Hindlimb muscle (tissue), 1 donor: Measurements from ENCODE around the gene SMARCC1. TPM values are rescaled to one million over a fixed set of nuclear protein-coding genes. Genes with fewer than 3 reads are reported as not detected.
"Not testable (repeated sequence)": the region's sequence is repeated elsewhere in the genome, so short reads cannot be mapped to it uniquely, and the experiment has no call there.

ENCODE experiments used
- DNase-seq: peaks from one replicate; pipeline ENCODE4 v3.0.0-alpha.2; 2013
- polyA plus RNA-seq: library from polyadenylated mRNA; unstranded; fragments of 120-200 nt; gene quantifications from one replicate; pipeline ENCODE4 v1.2.1, GENCODE V29; 2013; ENCODE audit not compliant: insufficient read length

Gene SMARCC1
- polyA plus RNA-seq, 1 donor = 62.5 TPM

DNA sequence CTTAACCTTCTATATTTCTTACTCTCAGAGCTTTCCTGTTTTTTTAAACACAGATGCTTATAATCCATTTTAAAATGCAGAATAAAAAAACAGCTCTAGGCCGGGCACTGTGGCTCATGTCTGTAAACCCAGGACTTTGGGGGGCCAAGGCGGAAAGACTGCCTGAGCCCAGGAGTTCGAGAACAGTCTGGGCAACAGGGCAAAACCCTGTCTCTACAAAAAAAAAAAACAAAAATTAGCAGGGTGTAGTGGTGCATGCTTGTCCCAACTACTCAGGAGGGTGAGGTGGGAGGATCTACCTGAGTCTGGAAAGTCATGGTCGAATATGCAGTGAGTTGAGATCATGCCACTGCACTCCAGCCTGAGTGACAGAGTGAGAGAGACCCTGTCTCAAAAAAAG lies 15.5 kb downstream of the SMARCC1 start:
- DNase-seq = no peak

DNA sequence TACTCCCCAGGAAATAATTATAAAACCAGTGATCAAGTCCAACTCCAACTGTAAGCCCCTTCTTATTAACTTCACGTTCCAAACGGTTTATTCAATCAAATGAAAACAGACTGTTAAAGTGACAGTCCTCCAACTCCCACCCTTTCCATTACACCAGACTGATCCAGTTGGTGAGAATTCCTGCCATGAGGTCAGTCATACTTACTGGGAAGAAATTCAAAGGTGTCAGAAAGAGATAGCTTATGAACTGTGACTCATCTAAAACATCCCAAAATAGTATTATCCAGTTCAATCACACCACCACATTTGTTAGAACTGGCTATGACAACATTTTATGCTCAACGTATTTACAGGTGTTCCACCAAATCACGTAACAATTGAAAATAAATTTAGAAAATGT lies 19.5 kb downstream of the SMARCC1 start:
- no peak for DNase-seq

DNA sequence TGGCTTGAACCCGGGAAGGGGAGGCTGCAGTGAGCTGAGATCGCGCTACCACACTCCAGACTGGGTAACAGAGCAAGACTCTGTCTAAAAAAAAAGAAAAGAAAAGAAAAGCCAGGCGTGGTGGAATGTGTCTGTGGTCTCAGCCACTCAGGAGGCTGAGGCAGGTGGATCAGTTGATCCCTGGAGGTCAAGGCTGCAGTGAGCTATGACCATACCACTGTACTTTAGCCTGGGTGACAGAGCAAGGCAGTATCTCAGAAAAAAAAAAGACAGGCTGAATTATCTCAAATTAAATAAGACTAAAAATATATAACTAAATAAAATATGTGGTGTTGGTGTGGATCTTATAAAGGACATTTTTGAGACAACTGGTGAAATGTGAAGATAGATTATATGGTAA lies 20.6 kb downstream of the SMARCC1 start:
- DNase-seq = no peak

DNA sequence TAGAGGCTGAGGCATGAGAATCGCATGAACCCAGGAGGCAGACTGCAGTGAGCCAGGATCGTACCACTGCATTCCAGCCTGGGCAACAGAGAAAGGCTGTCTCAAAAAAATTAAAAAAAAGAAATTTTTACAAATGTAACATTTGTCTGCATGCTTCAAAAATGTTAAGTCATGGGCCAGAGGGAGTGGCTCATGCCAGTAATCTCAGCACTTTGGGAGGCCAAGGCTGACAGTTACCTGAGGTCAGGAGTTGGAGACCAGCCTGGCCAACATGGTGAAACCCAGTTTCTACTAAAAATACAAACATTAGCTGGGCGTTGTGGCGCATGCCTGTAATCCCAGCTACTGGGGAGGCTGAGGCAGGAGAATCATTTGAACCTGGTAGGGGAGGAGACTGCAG lies 21.5 kb downstream of the SMARCC1 start:
- DNase-seq = not testable (repeated sequence)

DNA sequence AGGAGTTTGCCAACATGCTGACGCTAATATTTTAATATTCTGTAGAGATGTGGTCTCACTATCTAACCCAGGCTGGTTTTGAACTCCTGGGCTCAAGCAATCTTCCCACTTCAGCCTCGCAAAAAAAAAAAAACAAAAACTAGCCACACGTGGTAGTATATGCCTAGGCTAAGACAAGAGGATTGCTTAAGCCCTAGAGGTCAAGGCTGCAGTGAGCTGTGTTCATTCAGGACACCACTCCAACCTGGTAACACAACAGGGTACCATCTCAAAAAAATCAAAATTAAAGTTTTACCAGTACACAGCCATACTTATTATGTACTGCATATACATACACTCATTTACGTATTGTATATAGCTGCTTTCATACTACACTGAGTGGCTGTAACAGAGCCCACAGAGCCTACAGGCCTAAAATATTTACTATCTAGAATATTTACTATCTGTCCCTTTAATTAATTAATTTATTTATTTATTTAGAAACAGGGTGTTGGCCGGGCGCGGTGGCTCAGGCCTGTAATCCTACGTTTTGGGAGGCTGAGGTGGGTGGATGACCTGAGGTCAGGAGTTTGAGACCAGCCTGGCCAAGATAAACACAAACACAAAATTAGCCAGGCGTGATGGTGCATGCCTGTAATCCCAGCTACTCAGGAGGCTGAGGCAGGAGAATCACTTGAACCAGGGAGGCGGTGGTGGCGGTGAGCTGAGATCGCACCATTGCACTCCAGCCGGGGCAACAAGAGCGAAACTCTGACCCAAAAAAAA lies 23.2 kb downstream of the SMARCC1 start:
- no peak for DNase-seq

DNA sequence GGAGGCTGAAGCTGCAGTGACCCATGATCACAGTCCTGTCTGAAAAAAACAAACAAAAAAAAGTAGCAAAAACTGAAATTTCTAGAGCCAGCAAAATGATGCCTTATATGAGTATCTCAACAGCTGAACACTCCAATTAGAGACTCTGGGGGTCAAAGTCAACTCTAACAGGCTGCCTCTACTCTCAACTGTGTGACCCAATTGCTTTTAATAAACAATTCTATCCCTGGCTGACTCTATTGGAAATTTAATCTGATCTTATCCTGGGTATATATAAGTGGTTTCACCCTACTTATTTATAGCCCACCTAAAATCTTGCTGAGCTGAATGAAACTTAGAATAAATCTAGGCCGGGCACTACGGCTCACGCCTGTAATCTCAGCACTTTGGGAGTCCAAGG lies 29.0 kb downstream of the SMARCC1 start:
- no peak for DNase-seq

DNA sequence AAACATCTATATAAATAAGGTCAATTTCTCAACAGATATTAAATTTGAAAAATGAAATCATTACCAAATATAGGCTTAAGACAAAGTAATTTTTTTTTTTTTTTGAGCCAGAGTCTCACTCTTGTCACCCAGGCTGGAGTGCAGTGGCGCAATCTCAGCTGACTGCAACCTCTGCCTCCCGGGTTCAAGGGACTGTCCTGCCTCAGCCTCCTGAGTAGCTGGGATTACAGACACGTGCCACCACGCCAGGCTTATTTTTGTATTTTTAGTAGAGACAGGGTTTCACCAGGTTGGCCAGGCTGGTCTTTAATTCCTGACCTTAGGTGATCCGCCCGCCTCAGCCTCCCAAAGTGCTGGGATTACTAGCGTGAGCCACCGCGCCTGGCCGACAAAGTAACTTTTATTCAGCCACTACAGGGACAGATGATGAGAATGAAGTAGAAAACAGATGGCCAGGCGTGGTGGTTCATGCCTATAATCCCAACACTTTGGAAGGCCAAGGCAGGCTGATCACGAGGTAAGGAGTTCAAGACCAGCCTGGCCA lies 30.8 kb downstream of the SMARCC1 start:
- not testable (repeated sequence) for DNase-seq

DNA sequence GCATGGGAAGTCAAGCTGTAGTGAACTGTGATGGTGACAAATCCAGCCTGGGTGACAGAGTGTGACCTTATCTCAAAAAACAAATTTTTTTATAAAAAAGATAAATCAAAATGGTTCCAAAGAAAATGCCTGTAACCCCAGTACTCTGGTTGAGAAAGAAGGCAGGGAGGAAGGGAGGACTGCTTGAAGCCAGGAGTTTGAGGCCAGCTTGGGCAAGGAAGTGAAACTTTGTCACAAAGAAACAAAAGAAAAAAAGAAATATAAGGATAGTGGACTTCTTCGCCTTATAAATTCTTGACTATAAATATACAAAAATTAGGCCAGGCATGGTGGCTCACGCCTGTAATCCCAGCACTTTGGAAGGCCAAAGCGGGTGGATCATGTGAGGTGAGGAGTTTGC lies 34.1 kb downstream of the SMARCC1 start:
- no peak for DNase-seq

DNA sequence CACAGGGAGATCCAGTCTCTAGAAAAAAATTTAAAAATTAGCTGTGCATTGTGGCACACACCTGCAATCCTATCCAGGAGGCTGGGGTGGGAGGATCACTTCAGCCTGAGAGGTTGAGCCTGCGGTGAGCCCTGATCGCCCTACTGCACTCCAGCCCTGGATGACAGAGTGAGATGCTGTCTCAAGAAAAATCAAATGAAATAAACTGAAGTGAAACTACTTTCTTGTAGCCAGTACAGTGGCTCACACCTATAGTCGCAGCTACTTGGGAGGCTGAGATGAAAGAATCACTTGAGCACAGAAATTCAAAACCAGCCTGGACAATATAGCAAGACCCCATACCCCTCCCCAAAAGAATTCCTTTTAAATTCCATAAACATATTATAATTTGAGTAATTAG lies 35.4 kb downstream of the SMARCC1 start:
- DNase-seq = no peak

DNA sequence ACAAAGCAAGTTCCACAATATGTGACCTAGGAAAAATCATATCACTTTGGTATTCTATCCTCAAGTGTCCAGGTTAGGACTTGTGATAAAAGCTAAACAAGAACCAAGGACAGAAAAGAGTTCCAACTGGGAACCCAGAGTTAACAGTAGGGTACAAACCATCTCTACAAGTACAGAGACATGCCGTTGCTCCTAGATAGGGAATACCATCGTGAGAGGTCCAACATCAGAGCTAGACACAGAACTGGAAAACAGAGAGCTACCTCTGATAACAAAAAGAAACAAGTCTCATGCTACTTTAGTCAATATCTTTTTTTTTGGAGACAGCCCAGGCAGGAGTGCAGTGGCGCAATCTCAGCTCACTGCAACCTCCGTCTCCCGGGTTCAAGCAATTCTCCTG lies 37.8 kb downstream of the SMARCC1 start:
- DNase-seq = no peak

DNA sequence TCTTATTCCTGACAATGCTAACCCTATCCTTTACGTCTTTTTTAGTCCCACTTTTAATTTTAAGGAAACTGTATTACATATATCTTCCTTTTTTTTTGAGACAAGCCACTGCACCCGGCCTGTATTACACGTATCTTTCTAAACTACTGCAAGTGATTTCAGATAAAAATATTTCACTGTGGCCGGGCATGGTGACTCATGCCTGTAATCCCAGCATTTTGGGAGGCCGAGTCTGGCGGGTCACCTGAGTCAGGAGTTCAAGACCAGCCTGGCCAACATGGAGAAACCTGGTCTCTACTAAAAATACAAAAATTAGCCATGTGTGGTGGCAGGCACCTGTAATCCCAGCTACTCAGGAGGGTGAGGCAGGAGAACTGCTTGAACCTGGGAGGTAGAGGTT lies 38.3 kb downstream of the SMARCC1 start:
- DNase-seq = not testable (repeated sequence)

DNA sequence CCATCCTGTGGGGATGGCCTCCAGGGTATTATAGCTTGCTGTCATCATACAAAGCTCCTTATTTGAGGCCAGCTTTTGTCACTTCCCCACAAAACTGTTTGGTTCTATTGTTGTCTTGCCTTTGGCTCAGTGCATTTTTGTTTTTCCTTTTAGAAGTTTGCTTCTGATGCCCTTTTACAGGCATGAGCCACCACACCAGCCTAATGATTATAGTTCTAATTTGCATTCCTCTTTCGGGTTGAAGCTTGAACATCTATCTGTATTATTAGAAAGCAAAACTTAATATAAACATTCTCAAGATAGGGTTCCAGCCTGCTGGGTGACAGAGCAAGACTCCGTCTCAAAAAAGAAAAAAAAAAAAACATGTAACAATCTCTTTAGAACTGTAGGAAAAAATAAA lies 39.8 kb downstream of the SMARCC1 start:
- no peak for DNase-seq

DNA sequence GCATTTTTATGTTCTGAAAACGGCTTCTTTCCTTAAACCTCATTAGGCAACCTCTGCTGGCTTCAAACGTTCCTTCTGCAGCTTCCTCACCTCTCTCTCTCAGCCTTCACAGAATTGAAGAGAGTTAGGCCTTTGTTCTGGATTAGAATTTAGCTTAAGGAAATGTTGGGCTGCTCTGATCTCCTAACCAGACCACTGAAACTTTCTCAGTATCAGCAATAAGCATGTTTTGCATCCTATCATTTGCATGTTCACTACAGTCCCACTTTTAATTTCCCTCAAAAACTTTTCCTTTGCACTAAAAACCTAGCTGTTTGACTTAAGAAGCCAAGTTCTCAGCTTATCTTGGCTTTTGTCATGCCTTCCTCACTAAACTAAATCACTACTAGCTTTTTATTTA lies 49.5 kb downstream of the SMARCC1 start:
- no peak for DNase-seq

DNA sequence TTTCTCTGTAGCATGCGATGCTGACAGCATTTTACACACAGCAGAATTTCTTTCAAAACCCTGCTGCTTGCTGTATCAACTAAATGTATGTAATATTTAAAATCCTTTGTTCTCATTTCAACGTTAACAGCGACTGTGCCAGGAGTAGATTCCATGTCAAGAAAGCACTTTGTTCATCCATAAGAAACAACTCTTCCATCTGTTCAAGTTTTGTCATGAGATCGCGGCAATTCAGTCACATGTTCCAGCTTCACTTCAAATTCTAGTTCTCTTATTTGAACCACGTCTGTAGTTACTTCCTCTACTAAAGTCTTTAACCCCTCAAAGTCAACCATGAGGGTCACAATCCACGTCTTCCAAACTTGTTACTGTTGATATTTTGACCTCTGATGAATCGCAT lies 50.6 kb downstream of the SMARCC1 start:
- no peak for DNase-seq

DNA sequence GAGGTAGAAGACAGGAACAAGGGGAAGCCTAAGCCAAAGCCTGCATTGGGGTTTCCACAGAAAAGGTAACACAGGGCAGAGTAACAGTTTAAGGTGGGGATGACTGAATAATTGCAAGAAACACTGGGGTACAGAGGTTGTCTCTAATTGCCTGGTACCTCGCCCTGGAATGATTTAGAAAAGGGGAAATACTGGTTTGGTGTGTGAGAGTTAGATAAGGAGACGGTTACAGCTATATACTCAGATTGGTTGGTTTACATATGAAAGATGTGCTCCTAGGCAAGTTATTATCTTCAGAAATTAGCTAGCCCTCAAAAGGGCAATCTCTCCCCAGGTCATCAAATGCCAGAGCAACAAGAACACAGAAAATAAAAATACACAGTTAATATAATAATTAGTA lies 58.8 kb downstream of the SMARCC1 start:
- no peak for DNase-seq

DNA sequence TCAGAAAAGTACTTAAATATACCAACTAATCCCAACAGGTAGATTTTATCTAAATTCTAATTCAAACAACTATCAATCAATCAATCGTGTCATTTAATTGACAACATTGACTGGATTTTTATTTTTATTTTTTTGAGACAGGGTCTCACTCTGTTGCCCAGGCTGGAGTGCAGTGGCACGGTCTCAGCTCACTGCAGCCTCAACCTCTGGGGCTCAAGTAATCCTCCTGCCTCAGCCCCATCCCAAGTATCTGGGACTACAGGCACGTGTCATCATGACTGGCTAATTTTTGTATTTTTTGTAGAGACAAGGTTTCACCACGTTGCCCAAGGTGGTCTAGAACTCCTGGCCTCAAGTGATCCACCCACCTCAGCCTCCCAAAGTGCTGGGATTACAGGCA lies 64.2 kb downstream of the SMARCC1 start:
- DNase-seq = not testable (repeated sequence)

DNA sequence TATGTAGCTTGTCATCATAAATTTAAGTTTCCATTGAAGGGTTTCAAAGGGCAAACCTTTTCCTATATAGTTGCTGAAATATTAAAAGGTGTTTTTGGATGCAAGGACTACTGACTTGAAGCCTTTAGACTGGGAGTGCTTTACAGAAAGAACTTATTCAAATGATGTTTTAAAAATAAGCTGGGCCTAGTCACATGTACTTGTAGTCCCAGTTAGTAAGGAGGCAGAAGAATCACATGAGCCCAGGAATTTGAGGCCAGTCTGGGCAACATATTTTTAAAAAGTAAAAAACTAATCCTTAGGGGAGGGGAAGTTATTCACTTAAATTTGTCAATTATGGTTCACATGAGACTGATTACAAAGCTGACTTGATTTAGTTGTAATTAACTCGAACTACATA lies 65.0 kb downstream of the SMARCC1 start:
- DNase-seq = no peak

DNA sequence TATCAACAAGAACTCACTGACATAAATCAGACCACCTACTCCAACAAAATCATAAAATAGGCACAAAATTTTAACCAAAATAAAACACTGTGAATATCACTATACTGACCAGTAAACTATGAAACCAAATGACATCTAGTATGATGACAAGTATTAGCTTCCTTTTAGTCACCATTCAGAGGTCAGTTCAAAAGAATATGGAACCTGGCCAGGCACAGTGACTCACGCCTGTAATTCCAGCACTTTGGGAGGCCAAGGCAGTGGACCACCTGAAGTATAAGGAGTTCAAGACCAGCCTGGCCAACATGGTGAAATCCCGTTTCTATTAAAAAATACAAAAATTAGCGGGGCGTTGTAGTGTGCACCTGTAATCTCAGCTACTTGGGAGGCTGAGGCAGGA lies 65.8 kb downstream of the SMARCC1 start:
- no peak for DNase-seq

DNA sequence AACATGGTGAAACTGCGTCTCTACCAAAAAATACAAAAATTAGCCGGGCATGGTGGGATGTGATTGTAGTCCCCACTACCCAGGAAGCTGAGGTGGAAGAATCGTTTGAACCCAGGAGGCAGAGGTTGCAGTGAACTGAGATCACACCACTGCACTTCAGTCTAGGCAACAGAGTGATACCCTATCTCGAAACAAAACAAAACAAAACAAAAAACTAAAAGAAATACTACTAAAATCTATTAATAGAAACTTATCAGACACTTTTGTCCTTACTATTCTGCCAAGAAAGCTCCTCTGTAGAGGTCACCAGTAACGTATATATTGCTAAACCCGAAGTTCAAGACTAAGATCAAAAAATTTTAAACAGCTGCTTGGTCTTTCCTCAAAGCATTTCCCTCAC lies 67.1 kb downstream of the SMARCC1 start:
- DNase-seq = no peak

DNA sequence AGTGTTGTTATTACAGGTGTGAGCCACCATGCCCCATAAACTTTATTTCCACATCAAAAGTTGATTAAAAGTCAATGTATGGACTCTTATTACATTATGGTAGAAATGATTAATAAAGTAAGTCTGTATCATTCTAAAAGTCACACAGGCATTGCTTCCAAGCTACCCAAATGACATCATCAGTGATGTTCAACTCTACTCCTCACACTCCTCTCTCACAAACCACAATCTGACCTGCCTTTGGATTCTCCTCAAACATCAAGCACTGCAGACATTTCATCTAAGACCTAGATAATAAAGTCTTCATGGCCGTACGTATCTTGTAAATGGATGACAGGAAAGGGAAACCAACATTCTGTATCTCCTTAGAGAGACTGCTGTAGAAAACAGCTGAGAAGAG lies 68.0 kb downstream of the SMARCC1 start:
- no peak for DNase-seq

DNA sequence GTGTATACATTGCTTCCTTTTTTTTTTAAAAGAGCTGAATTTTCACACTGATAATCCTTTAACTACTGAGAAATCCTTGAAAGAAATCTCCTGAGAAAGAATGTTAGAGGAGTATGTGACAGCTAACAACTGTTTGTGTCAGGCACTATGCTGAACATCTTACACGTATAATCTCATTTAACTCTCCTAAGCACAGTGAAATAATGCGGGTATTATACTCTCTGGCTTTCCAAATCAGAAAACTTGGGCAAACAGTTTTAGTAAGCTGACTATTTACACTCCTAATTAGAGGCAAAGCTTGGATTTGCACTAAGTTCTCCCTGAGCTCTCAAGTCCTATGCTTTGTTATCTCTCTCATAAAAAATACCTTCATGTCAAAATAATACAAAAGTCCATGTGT lies 69.3 kb downstream of the SMARCC1 start:
- no peak for DNase-seq

DNA sequence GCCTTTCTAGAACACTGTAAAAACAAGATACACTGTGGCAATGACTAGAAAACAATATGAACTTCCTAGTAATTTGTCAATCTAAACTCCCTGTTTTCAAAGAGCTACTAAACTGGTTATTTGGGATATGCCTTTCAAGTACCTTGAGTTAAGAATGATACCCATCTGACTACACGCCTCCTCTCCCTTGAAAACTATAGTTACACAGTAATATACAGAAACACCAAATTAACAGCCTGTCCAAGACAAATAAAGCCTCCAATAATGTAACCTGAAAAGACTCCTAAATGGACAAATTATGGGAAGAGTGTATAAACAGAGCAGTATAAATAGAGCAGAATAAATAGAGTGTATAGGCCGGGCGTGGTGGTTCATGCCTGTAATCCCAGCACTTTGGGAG lies 70.1 kb downstream of the SMARCC1 start:
- DNase-seq = no peak

DNA sequence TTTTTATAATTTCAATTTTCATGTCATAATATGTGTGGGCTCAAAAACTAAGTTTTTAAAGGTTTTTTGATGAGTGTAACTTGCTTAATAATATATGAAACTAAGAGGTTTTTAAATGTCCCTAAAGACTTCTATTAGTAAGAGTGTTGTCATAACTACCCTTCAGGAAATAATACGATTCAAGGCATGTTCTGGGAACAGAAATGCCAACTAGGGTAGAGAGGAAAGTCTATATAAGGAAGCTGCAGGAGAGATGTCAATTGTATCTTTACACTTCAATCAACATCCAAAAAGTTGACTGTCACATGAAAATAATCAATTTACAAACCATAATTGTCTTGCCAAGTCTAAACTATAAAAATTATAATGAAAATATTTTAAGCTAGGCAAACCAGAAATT lies 76.3 kb downstream of the SMARCC1 start:
- no peak for DNase-seq

DNA sequence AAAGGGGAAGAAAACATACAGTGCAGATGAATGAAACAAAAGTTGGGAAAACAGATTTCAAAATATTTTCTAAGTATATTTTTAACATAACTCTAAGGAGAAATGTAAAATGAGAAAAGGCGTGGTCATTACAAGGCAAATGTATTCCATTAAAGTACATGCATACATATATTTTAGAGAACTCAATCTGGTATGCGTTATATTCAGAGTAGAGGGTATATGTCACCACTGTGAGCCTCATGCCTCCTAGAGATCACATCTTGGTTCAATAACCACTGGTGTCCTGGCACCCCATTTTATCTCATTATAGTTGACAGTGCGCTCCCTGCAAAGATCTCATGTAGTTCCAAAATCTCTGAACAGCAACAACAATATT lies 77.5 kb downstream of the SMARCC1 start:
- no peak for DNase-seq

DNA sequence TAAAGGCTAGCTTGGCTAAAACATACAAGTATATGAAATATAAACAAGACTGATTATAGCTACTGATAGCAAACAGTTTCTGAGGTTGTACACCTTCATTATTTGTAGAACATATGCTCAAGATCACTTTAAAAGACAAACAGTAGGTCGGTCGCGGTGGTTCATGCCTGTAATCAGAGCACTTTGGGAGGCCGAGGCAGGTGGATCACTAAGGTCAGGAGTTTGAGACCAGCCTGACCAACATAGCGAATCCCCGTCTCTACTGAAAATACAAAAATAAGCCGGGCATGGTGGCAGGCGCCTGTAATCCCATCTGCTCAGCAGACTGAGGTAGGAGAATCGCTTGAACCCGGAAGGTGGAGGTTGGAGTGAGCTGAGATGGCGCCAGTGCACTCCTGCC lies 80.3 kb downstream of the SMARCC1 start:
- no peak for DNase-seq
